Small intestine (tissue), 7 donors: Measurements from ENCODE around the gene MRGPRX1. TPM values are rescaled to one million over a fixed set of nuclear protein-coding genes. Genes with fewer than 3 reads are reported as not detected.
"Not testable (repeated sequence)": the region's sequence is repeated elsewhere in the genome, so short reads cannot be mapped to it uniquely, and the experiment has no call there.

ENCODE experiments used
- DNase-seq, 2 donors: peaks; one replicate each; pipeline versions ENCODE4 v3.0.0 to v3.0.0-alpha.2; 2013
- FAIRE-seq: peaks from 2 replicates; lab custom pipeline; 2012; peaks lifted over from hg19 to GRCh38; lab: Jason Lieb, UNC
- H3K27ac ChIP-seq, 3 donors: one replicate each; pipeline ENCODE4 v1.5.1; 2013; ENCODE audit warnings: low read length in 2 of 3, mild to moderate bottlenecking in 2 of 3, control low read depth in 1 of 3, inconsistent platforms in 1 of 3, low read depth in 1 of 3, moderate library complexity in 1 of 3
- H3K27me3 ChIP-seq, 3 donors: one replicate each; pipeline ENCODE4 v1.6.1; 2013; ENCODE audit warnings: low read length in 3 of 3, inconsistent platforms in 1 of 3; ENCODE audit not compliant: control insufficient read depth in 3 of 3, insufficient read depth in 3 of 3
- H3K36me3 ChIP-seq, 3 donors: one replicate each; pipeline ENCODE4 v1.6.1; 2013; ENCODE audit warnings: low read length in 3 of 3, inconsistent platforms in 1 of 3, low read depth in 1 of 3, mild to moderate bottlenecking in 1 of 3, moderate library complexity in 1 of 3; ENCODE audit not compliant: control insufficient read depth in 3 of 3, insufficient read depth in 2 of 3
- H3K4me1 ChIP-seq, 3 donors: one replicate each; pipeline ENCODE4 v1.6.1; 2013; ENCODE audit warnings: low read length in 2 of 3, inconsistent platforms in 1 of 3, low read depth in 1 of 3, mild to moderate bottlenecking in 1 of 3, moderate library complexity in 1 of 3; ENCODE audit not compliant: control insufficient read depth in 3 of 3, insufficient read depth in 2 of 3
- H3K4me3 ChIP-seq, 3 donors: one replicate each; pipeline ENCODE4 v1.5.1; 2013; ENCODE audit warnings: low read length in 3 of 3, control low read depth in 1 of 3, inconsistent platforms in 1 of 3, low read depth in 1 of 3, mild to moderate bottlenecking in 1 of 3, moderate library complexity in 1 of 3
- H3K9me3 ChIP-seq, 2 donors: one replicate each; pipeline ENCODE4 v1.6.1; 2013; ENCODE audit warnings: low read depth in 1 of 2, low read length in 1 of 2; ENCODE audit not compliant: control insufficient read depth in 2 of 2, insufficient read depth in 1 of 2
- WGBS, 3 donors: extraction: QIAGEN DNeasy Blood & Tissue Kit; methylation state at CpG; one replicate each; pipeline ENCODE4 v1.1.7; 2013; 5-methylcytosine and 5-hydroxymethylcytosine counted together
- polyA plus RNA-seq, 4 donors: library from polyadenylated mRNA; stranded (reverse) in 3 of 4; unstranded in 1 of 4; fragments of 200-250 nt in 3 of 4; fragments of 120-200 nt in 1 of 4; gene quantifications; one replicate each; pipeline versions ENCODE4 v1.2.1 to v1.2.3, GENCODE V29; 2013
- donor health status: healthy with polysubstance abuse.
- donor health status: control.
- donor health status: control.
- donor health status: Bipolar disorder and iron deficiency.
- donor health status: healthy.

The MRGPRX1 gene
- polyA plus RNA-seq, 4 donors, result not detected

DNA sequence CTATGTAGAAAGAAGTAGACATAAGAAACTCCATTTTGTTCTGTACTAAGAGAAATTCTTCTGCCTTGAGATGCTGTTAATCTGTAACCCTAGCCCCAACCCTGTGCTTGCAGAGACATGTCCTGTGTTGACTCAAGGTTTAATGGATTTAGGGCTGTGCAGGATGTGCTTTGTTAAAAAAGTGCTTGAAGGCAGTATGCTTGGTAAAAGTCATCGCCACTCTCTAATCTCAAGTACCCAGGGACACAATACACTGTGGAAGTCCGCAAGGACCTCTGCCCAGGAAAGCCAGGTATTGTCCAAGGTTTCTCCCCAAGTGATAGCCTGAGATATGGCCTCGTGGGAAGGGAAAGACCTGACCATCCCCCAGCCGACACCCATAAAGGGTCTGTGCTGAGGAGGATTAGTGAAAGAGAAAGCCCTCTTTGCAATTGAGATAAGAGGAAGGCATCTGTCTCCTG is 39.0 kb downstream of the MRGPRX1 start:
- not testable (repeated sequence) for H3K27ac ChIP-seq, DNase-seq, H3K4me3 ChIP-seq, H3K36me3 ChIP-seq, H3K27me3 ChIP-seq, H3K4me1 ChIP-seq, H3K9me3 ChIP-seq, FAIRE-seq
- 8 to 21% (median 10%) methylated on average over 4 of the region's 4 CpGs for WGBS, 3 donors

DNA sequence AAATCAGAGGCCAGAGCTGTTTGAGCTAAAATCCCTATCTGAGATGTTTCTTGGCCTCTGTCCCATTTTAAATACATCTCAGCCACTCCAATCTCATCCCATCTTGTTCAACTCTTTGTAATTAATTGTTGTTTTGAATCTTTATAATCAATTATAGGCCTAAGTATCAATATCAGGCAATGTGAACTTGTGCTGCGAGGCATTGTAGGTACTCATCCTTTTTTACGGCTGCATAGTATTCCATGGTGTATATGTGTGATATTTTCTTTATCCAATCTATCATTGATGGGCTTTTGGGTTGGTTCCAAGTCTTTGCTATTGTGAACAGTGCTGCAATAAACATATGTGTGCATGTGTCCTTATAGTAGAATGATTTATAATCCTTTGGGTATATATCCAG is 47.5 kb downstream of the MRGPRX1 start:
- H3K27me3 ChIP-seq, H3K27ac ChIP-seq, FAIRE-seq, H3K9me3 ChIP-seq, H3K4me1 ChIP-seq, DNase-seq, H3K4me3 ChIP-seq, H3K36me3 ChIP-seq: not testable (repeated sequence)
- WGBS, 3 donors, result 92 to 94% (median 94%) methylated on average over 2 of the region's 2 CpGs

GRCh38 chr11:18890615-18891014 is 48.6 kb downstream of the MRGPRX1 start:
- Histone ChIP-seq H3K4me1 (no peaks in the 10 kb centered on the region), H3K27me3 (peaks cover 0 to 2% (median 0%) of the 10 kb centered on the region in 3 donors), H3K27ac (no peak overlapping the region), H3K9me3 (no peaks in the 10 kb centered on the region), H3K36me3 (no peaks in the 10 kb centered on the region), H3K4me3 (no peak overlapping the region)
- DNase-seq, result no peak
- 44 to 68% (median 47%) methylated on average over 1 of the region's 1 CpG for WGBS, 3 donors
- no peak for FAIRE-seq

Other genes with a start within 250 kb of the MRGPRX1 start
- 1 to 10 TPM in 2 of 4 donors, under 1 TPM in 2; 0.22 to 1.6 (median 1.1) TPM for gene TMEM86A, start 240.6 kb downstream of the MRGPRX1 start, polyA plus RNA-seq
- 1 to 10 TPM in 1 of 4 donors, under 1 TPM in 3; 0.27 to 1.3 (median 0.69) TPM for gene IGSF22, start 213.2 kb downstream of the MRGPRX1 start, polyA plus RNA-seq
- 1 to 10 TPM in 1 of 4 donors, under 1 TPM in 1, not detected in 2; 0.22 to 1.6 TPM for gene PTPN5, start 147.6 kb downstream of the MRGPRX1 start, polyA plus RNA-seq
- under 1 TPM in 1 of 4 donors, not detected in 3; 0.01 TPM for gene MRGPRX2, start 121.3 kb upstream of the MRGPRX1 start, polyA plus RNA-seq
- gene ZDHHC13, start 177.8 kb upstream of the MRGPRX1 start, polyA plus RNA-seq, result 10 to 100 TPM in 3 of 4 donors, 1 to 10 TPM in 1; 5.7 to 21.7 (median 14.5) TPM